Measurements from ENCODE around the gene FLT3LG. TPM values are rescaled to one million over a fixed set of nuclear protein-coding genes. Genes with fewer than 3 reads are reported as not detected.
"Not testable (repeated sequence)": the region's sequence is repeated elsewhere in the genome, so short reads cannot be mapped to it uniquely, and the experiment has no call there.

FLT3LG gene
- total RNA-seq, 2 experiments from 2014 or later: 280 to 297 TPM

DNA sequence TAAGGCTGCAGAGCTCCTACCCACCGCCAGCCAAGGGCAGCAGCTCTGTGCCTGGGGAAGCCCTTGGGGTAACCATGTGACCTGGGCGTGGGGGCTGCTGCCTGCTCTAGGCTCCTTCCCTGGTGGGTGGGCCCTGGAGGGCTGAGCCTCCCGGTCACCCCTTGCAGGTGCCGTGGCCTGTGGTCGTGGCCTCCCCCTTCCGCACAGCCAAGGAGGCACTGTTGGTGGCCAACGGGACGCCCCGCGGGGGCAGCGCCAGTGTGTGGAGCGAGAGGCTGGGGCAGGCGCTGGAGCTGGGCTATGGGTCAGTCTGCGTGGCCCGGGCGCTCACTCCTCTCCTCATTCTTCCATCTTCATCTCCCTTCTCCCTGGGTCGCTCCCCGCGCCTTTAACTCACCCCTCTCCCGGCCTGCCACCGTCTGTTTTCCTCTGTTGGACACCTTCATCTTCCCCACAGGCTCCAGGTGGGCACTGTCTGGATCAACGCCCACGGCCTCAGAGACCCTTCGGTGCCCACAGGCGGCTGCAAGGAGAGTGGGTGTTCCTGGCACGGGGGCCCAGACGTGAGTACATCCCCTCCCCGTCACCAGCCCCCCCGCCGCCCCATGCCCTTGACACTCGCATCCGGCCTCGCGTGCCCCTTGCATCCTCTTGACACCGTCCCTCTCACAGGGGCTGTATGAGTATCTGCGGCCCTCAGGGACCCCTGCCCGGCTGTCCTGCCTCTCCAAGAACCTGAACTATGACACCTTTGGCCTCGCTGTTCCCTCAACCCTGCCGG lies 9.9 kb upstream of the FLT3LG start:
- Mint-ChIP-seq H3K27ac (no peak overlapping the region), H3K36me3 (ENCODE audit: low read depth) (peaks cover 16% of the 10 kb centered on the region), H3K27me3 (ENCODE audit: low read depth) (no peaks in the 10 kb centered on the region), H3K4me3 (no peak overlapping the region), H3K4me1 (ENCODE audit: low read depth) (peaks cover 15% of the 10 kb centered on the region), H3K9me3 (ENCODE audit: insufficient read depth) (no peaks in the 10 kb centered on the region)
- ATAC-seq: no peak
- DNase-seq: no peak
- CTCF ChIA-PET: interaction anchor here (1.3 kb wide), 1 partner anchor 12 kb away, joined by 3 read pairs; no protein-coding TSS in a partner anchor
- POLR2A ChIA-PET: interaction anchor here (0.7 to 2.1 kb wide), 2 partner anchors 11 to 180 kb away, joined by 3 to 10 read pairs; partner anchors contain the start of gene ALDH16A1

DNA sequence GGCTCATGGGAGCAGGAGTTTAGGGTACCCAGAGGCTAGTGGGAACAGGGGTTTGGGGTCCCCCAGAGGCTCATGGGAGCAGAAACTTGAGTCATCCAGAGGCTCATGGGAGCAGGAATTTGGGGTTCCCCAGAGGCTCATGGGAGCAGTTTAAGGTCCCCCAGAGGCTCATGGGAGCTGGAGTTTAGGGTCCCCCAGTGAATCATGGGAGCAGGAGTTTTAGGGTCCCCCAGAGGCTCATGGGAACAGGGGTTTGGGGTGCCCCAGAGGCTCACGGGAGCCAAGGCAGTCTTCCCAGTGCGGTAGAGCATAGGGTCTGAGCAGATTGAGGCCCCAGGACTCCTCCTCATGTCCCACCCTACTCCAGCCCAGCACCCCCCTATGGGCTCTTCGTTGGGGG lies 8.6 kb upstream of the FLT3LG start:
- no peak overlapping the region for H3K4me3 Mint-ChIP-seq
- no peaks in the 10 kb centered on the region for H3K27me3 Mint-ChIP-seq (ENCODE audit: low read depth)
- no peak for DNase-seq
- H3K4me1 Mint-ChIP-seq (ENCODE audit: low read depth): peaks cover 26% of the 10 kb centered on the region
- no peak overlapping the region for H3K27ac Mint-ChIP-seq
- H3K36me3 Mint-ChIP-seq (ENCODE audit: low read depth): peaks cover 10% of the 10 kb centered on the region
- ATAC-seq: no peak
- ChIA-PET CTCF (interaction anchor here (1.3 kb wide), 1 partner anchor 13 kb away, joined by 3 read pairs; no protein-coding TSS in a partner anchor), POLR2A (interaction anchor here (2.1 kb wide), 1 partner anchor 12 kb away, joined by 10 read pairs; the partner anchor contains the start of gene ALDH16A1)
- H3K9me3 Mint-ChIP-seq (ENCODE audit: insufficient read depth): no peaks in the 10 kb centered on the region

DNA sequence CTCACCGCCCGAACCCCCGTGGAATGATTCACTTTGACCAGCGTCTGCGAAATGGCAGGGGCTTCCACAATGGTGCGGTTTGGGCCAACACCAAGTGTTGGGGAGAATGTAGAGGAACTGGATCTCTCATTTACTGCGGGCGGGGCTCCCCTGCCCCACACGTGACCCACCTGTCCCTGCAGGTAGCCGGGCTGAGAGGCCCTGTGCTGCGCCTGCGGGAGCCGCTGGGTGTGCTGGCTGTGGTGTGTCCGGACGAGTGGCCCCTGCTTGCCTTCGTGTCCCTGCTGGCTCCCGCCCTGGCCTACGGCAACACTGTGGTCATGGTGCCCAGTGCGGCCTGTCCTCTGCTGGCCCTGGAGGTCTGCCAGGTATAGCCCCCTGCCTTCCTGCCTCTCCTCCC lies 5.8 kb upstream of the FLT3LG start:
- H3K27ac Mint-ChIP-seq: peak overlapping the region; percentile 99
- H3K4me3 Mint-ChIP-seq: peak overlapping the region; percentile 70
- DNase-seq (no peak), ATAC-seq (no peak)
- H3K27me3 Mint-ChIP-seq (ENCODE audit: low read depth): no peaks in the 10 kb centered on the region
- H3K4me1 Mint-ChIP-seq (ENCODE audit: low read depth): peaks cover 50% of the 10 kb centered on the region
- no peaks in the 10 kb centered on the region for H3K9me3 Mint-ChIP-seq (ENCODE audit: insufficient read depth)
- ChIA-PET POLR2A (interaction anchor here (1.2 to 3.6 kb wide), 2 partner anchors 15 to 24 kb away, joined by 3 to 62 read pairs; partner anchors contain the start of genes ALDH16A1 and PIH1D1), CTCF (interaction anchor here (1.7 to 6.4 kb wide), 3 partner anchors 15 to 78 kb away, joined by 3 to 114 read pairs (median 51); partner anchors contain the start of genes ALDH16A1 and PIH1D1)
- peaks cover 9% of the 10 kb centered on the region for H3K36me3 Mint-ChIP-seq (ENCODE audit: low read depth)

DNA sequence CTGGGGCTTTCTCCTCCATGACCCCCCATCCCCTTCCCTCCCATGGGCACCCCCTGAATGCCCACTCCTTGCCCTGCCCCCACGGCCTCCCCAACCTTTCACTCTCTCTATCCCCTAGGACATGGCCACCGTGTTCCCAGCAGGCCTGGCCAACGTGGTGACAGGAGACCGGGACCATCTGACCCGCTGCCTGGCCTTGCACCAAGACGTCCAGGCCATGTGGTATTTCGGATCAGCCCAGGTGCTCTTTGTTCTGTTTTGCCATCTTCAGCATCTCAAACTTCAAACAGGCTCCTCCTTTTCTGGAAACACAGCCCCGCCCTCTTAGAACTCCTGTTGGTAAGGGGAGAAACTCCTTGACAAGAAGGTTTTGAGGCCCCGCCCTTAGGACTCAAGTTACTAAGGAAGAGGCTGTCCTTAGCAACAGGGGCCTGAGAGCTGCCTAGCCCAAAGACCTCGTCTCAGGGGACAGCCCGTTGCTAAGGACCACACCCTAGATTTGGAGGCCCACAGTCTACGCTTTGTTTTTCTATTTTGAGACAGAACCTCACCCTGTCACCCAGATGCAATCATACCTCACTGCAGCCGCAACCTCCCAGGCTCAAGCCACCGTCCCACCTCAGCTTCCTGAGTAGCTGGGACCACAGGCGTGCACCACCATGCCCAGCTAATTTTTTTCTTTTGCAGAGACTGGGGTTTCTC lies 5.1 kb upstream of the FLT3LG start:
- DNase-seq (peak; percentile 96), ATAC-seq (peak; percentile 80)
- Mint-ChIP-seq H3K4me3 (peak overlapping the region; percentile 70), H3K27me3 (ENCODE audit: low read depth) (no peaks in the 10 kb centered on the region), H3K4me1 (ENCODE audit: low read depth) (peaks cover 56% of the 10 kb centered on the region), H3K36me3 (ENCODE audit: low read depth) (peaks cover 9% of the 10 kb centered on the region), H3K27ac (peak overlapping the region; percentile 99), H3K9me3 (ENCODE audit: insufficient read depth) (no peaks in the 10 kb centered on the region)
- POLR2A ChIA-PET: interaction anchor here (0.6 to 3.6 kb wide), 6 partner anchors 11 to 299 kb away, joined by 3 to 62 read pairs (median 3); partner anchors contain the start of genes ALDH16A1 and PIH1D1
- CTCF ChIA-PET: interaction anchor here (0.6 to 6.4 kb wide), 9 partner anchors 16 to 210 kb away, joined by 3 to 114 read pairs (median 4); partner anchors contain the start of genes ALDH16A1 and PIH1D1

DNA sequence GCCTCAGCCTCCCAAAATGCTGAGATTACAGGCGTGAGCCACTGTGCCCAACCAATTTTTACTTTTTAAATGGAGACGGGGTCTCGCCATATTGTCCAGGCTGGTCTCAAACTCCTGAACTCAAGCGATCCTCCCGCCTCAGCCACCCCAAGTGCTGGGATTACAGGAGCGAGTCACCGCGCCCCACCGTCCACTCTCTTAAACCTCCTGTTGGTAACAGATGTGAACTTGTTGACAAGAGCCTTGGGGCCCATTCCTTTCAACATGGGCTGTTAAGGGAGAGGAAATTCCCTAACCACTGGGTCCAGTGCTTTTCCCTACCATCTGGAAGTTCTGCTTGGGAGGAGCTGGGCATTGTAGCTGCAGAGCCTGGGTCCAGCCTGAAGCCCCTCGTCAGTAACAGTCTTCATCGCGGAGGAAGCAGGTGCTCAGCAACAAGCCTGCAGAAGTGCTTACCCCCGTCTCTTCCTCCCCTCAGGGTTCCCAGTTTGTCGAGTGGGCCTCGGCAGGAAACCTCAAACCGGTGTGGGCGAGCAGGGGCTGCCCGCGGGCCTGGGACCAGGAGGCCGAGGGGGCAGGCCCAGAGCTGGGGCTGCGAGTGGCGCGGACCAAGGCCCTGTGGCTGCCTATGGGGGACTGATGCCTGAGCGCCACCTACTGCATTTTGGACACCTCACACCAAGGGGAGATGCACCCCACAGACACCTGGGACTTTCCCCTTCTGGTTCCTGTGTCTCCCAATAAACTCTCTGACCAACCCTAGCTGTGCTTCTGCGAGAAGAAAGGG lies 4.0 kb upstream of the FLT3LG start:
- peaks cover 56% of the 10 kb centered on the region for H3K4me1 Mint-ChIP-seq (ENCODE audit: low read depth)
- no peaks in the 10 kb centered on the region for H3K27me3 Mint-ChIP-seq (ENCODE audit: low read depth)
- peak; percentile 93 for DNase-seq
- peak overlapping the region; percentile 99 for H3K27ac Mint-ChIP-seq
- ChIA-PET CTCF (interaction anchor here (0.8 to 6.4 kb wide), 22 partner anchors 13 to 372 kb away, joined by 3 to 114 read pairs (median 4); partner anchors contain the start of genes ALDH16A1, PIH1D1 and RPS11), POLR2A (interaction anchor here (0.8 to 3.6 kb wide), 6 partner anchors 14 to 297 kb away, joined by 3 to 62 read pairs (median 4); partner anchors contain the start of genes ALDH16A1, CD37 and PIH1D1)
- peak overlapping the region; percentile 46 for H3K4me3 Mint-ChIP-seq
- peak; percentile 53 for ATAC-seq
- H3K9me3 Mint-ChIP-seq (ENCODE audit: insufficient read depth): no peaks in the 10 kb centered on the region
- peaks cover 16% of the 10 kb centered on the region for H3K36me3 Mint-ChIP-seq (ENCODE audit: low read depth)

DNA sequence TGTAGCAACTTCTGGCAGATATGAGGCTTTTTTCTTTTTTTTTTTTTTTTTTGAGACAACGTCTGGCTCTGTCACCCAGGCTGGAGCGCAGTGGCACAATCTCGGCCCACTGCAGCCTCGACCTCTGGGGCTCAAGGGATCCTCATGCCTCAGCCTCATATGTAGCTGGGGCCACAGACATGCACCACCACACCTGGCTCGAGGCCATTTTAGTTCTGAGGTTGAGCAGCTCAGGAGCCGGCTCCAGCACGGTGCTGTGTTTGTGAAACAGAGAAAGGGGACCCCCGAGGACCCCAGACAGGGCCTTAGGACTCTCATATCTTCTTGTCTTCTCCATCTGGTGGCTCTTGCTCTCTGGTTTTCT lies 3.4 kb upstream of the FLT3LG start:
- CTCF ChIA-PET: interaction anchor here (0.8 to 6.4 kb wide), 21 partner anchors 13 to 373 kb away, joined by 3 to 114 read pairs (median 4); partner anchors contain the start of genes ALDH16A1, PIH1D1 and RPS11
- POLR2A ChIA-PET: interaction anchor here (0.8 to 3.6 kb wide), 5 partner anchors 15 to 135 kb away, joined by 3 to 62 read pairs (median 4); partner anchors contain the start of genes ALDH16A1, CD37 and PIH1D1
- H3K9me3 Mint-ChIP-seq (ENCODE audit: insufficient read depth): no peaks in the 10 kb centered on the region
- peaks cover 21% of the 10 kb centered on the region for H3K36me3 Mint-ChIP-seq (ENCODE audit: low read depth)
- peak overlapping the region; percentile 46 for H3K4me3 Mint-ChIP-seq
- H3K27me3 Mint-ChIP-seq (ENCODE audit: low read depth): no peaks in the 10 kb centered on the region
- ATAC-seq (no peak), DNase-seq (no peak)
- peaks cover 56% of the 10 kb centered on the region for H3K4me1 Mint-ChIP-seq (ENCODE audit: low read depth)
- peak overlapping the region; percentile 99 for H3K27ac Mint-ChIP-seq

DNA sequence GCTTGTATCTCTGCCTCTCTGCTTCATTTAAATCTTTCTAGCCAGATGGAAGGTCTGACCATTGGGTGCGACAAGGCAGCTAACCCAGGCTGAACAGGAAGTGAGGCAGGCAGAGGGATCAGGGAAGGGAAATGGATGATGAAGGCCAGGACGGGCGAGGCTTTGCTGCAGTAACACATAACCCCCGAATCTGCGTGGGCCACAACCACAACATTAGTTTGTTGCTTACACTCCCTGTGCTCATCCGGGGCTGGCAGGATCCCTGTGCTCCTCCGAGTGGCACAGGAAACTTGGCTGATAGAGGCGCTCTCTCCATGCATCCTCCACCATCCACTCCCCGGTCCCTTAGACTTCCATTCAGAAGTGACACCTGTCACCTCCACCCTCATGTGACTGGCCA lies 1.1 kb upstream of the FLT3LG start:
- H3K4me1 Mint-ChIP-seq (ENCODE audit: low read depth): peaks cover 65% of the 10 kb centered on the region
- H3K9me3 Mint-ChIP-seq (ENCODE audit: insufficient read depth): no peaks in the 10 kb centered on the region
- ChIA-PET POLR2A (interaction anchor here (0.7 to 2.4 kb wide), 8 partner anchors 15 to 97 kb away, joined by 3 to 14 read pairs (median 4); partner anchors contain the start of genes ALDH16A1, PIH1D1 and RPS11), CTCF (interaction anchor here (0.8 to 6.4 kb wide), 28 partner anchors 12 to 480 kb away, joined by 3 to 114 read pairs (median 4); partner anchors contain the start of genes ALDH16A1, GYS1, NOSIP and PIH1D1)
- peaks cover 36% of the 10 kb centered on the region for H3K36me3 Mint-ChIP-seq (ENCODE audit: low read depth)
- H3K27ac Mint-ChIP-seq: peak overlapping the region; percentile 94
- DNase-seq (no peak), ATAC-seq (no peak)
- H3K27me3 Mint-ChIP-seq (ENCODE audit: low read depth): no peaks in the 10 kb centered on the region
- H3K4me3 Mint-ChIP-seq: peak overlapping the region; percentile 94

DNA sequence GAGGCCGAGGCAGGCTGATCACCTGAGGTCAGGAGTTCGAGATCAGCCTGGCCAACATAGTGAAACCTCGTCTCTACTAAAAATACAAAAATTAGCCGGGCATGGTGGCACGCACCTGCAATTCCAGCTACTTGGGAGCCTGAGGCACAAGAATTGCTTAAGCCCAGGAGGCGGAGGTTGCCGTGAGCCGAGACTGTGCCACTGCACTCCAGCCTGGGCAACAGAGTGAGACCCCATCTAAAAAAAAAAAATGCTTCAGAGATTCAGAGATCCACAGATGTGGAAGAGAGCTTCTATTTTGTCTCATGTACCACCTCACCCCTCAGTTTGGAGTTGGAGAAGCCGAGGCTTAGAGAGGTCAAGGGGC lies 531 bp upstream of the FLT3LG start:
- H3K4me1 Mint-ChIP-seq (ENCODE audit: low read depth): peaks cover 61% of the 10 kb centered on the region

DNA sequence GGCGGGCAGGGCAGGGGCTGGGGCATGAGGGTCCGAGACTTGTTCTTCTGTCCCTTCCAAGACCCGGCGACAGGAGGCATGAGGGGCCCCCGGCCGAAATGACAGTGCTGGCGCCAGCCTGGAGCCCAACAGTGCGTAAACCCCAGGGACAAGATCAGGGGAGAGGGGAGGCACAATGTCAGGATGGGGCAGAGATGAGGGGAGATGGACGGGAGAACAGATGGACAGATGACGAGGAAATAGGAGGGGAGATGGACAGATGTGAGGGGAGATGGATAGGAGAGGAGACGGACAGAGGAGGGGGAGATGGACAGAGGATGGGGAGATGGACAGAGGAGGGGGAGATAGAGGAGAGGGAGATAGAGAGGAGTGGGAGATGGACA lies 518 bp downstream of the FLT3LG start:
- CTCF ChIA-PET: interaction anchor here (1.0 to 6.4 kb wide), 8 partner anchors 11 to 203 kb away, joined by 3 to 114 read pairs (median 14); partner anchors contain the start of genes ALDH16A1, NOSIP and PIH1D1
- H3K4me3 Mint-ChIP-seq: peak overlapping the region; percentile 94
- peak; percentile 3 for ATAC-seq
- H3K9me3 Mint-ChIP-seq (ENCODE audit: insufficient read depth): no peaks in the 10 kb centered on the region
- H3K4me1 Mint-ChIP-seq (ENCODE audit: low read depth): peaks cover 56% of the 10 kb centered on the region
- no peaks in the 10 kb centered on the region for H3K27me3 Mint-ChIP-seq (ENCODE audit: low read depth)
- no peak for DNase-seq
- H3K36me3 Mint-ChIP-seq (ENCODE audit: low read depth): peaks cover 37% of the 10 kb centered on the region
- POLR2A ChIA-PET: interaction anchor here (1.0 to 2.1 kb wide), 3 partner anchors 14 to 24 kb away, joined by 6 to 13 read pairs (median 8); partner anchors contain the start of gene RPS11
- peak overlapping the region; percentile 94 for H3K27ac Mint-ChIP-seq

More for the DNA sequence above, 531 bp upstream of the FLT3LG start:
- ATAC-seq; H3K9me3 Mint-ChIP-seq (ENCODE audit: insufficient read depth); H3K27me3 Mint-ChIP-seq (ENCODE audit: low read depth); DNase-seq: not testable (repeated sequence)
- POLR2A ChIA-PET: interaction anchor here (0.6 to 2.4 kb wide), 11 partner anchors 15 to 222 kb away, joined by 3 to 14 read pairs (median 4); partner anchors contain the start of genes ALDH16A1, PIH1D1 and RPS11
- CTCF ChIA-PET: interaction anchor here (0.7 to 6.4 kb wide), 27 partner anchors 15 to 480 kb away, joined by 3 to 114 read pairs (median 4); partner anchors contain the start of genes ALDH16A1, CD37, GYS1 and NOSIP
- Mint-ChIP-seq H3K4me3 (peak overlapping the region; percentile 94), H3K27ac (peak overlapping the region; percentile 94), H3K36me3 (ENCODE audit: low read depth) (peaks cover 37% of the 10 kb centered on the region)

DNA sequence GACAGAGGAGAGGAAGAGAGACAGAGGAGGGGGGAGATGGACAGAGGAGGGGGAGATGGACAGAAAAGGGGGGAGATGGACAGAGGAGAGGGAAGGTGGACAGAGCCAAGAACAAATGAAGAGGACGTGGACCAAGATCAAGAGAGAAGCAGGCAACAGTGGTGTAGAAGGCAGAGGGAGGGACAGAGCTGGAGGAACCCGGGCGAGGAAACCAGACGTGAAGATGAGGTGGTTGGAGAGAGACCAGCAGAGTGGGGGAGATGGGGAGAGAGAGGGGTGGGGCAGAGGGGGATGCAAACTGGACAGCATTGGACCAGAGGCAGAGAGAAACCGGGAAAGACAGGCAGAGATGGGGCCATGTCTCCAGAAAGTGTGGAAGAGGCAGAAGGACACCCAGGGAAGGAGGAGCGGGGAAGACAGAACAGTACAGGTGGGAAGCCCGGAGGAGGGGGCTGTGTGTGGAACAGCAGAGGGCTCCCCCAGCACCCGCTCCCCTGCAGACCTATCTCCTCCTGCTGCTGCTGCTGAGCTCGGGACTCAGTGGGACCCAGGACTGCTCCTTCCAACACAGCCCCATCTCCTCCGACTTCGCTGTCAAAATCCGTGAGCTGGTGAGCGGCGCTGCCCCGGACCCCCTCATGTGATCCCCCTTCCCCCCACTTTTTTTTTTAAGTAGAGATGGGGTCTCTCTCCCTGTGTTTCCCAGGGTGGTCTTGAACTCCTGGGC lies 1.3 kb downstream of the FLT3LG start:
- ChIA-PET POLR2A (interaction anchor here (0.6 to 2.1 kb wide), 10 partner anchors 8 to 94 kb away, joined by 3 to 13 read pairs (median 4); partner anchors contain the start of genes ALDH16A1 and RPS11), CTCF (interaction anchor here (0.7 to 2.3 kb wide), 20 partner anchors 10 to 355 kb away, joined by 3 to 20 read pairs (median 4); partner anchors contain the start of genes NOSIP, PIH1D1, PPFIA3 and RPL13A)
- DNase-seq (peak; percentile 44), ATAC-seq (peak; percentile 5)
- Mint-ChIP-seq H3K4me1 (ENCODE audit: low read depth) (peaks cover 53% of the 10 kb centered on the region), H3K4me3 (peak overlapping the region; percentile 94), H3K27me3 (ENCODE audit: low read depth) (no peaks in the 10 kb centered on the region), H3K36me3 (ENCODE audit: low read depth) (peaks cover 45% of the 10 kb centered on the region), H3K27ac (peak overlapping the region; percentile 94), H3K9me3 (ENCODE audit: insufficient read depth) (no peaks in the 10 kb centered on the region)

Data from activated CD8-positive, alpha-beta T cell treated with anti-CD3 and anti-CD28 coated beads, Interleukin-2, amount 10 ng/mL, durations not matched to agents 7 days and 5 days (primary cell).